Endothelial cell of umbilical vein (primary cell): ENCODE data around the gene BTNL9. TPM values are rescaled to one million over a fixed set of nuclear protein-coding genes. Genes with fewer than 3 reads are reported as not detected.
"Not testable (repeated sequence)": the region's sequence is repeated elsewhere in the genome, so short reads cannot be mapped to it uniquely, and the experiment has no call there.

ENCODE experiments used
- BruUV-seq: library from RNA; stranded (reverse); fragments of 400-500 nt; replicated peaks from 2 replicates; lab custom pipeline; 2021; lab: Mats Ljungman, UMichigan
- CTCF ChIA-PET: fragments of 300-600, 350-600 bp; sonication (Branson Sonifier 250); formaldehyde crosslinking; loops from one replicate; lab custom pipeline; 2021; ENCODE audit warnings: antibody characterized with exemption, inconsistent platforms; lab: Charles Lee
- POLR2A ChIA-PET: fragments of 300-600, 350-600 bp; sonication (Branson Sonifier 250); formaldehyde crosslinking; loops from one replicate; lab custom pipeline; 2021; ENCODE audit warnings: antibody characterized with exemption, inconsistent platforms; lab: Charles Lee
- DNase-seq: peaks from one replicate; pipeline ENCODE4 v3.0.0-alpha.2; 2011; ENCODE audit warnings: low read depth, low spot score
- FAIRE-seq: peaks from 2 replicates; lab custom pipeline; 2011; peaks lifted over from hg19 to GRCh38; lab: Jason Lieb, UNC
- H2AFZ ChIP-seq: 2 replicates; pipeline ENCODE4 v1.6.0; 2012; ENCODE audit warnings: low read depth, low read length, control low read depth, inconsistent platforms
- H3K27ac ChIP-seq: 2 replicates; pipeline ENCODE4 v1.5.1; 2011; ENCODE audit warnings: low read depth, mild to moderate bottlenecking, control low read depth, low read length, moderate library complexity; ENCODE audit not compliant: insufficient read depth
- H3K27me3 ChIP-seq, 2 experiments: 2 replicates each; pipeline versions ENCODE4 v1.6.0 to v1.6.1; 2011; ENCODE audit warnings: low read length in 2 of 2, mixed read lengths in 1 of 2; ENCODE audit not compliant: control insufficient read depth in 2 of 2, insufficient read depth in 2 of 2
- H3K36me3 ChIP-seq, 2 experiments: 2 replicates in 1 of 2; 3 replicates in 1 of 2; pipeline ENCODE4 v1.5.1; 2011; ENCODE audit warnings: low read length in 2 of 2, mild to moderate bottlenecking in 1 of 2, moderate library complexity in 1 of 2; ENCODE audit not compliant: control insufficient read depth in 2 of 2, insufficient read depth in 2 of 2; ENCODE audit errors: extremely low read depth in 1 of 2
- H3K4me1 ChIP-seq: 3 replicates; pipeline ENCODE4 v1.5.1; 2011; ENCODE audit warnings: mild to moderate bottlenecking, low read length; ENCODE audit not compliant: control insufficient read depth, insufficient read depth; ENCODE audit errors: extremely low read depth
- H3K4me2 ChIP-seq: 2 replicates; pipeline ENCODE4 v1.6.1; 2011; ENCODE audit warnings: low read length, control low read depth, mixed read lengths; ENCODE audit not compliant: insufficient read depth
- H3K4me3 ChIP-seq, 3 experiments: fragments of 200-600 bp in 1 of 3; sonication (generic), shearing (Covaris generic) in 1 of 3; replicated peaks in 1 of 3; 2 replicates each; pipeline ENCODE4 v1.5.1; 2011 to 2016; ENCODE audit warnings: control low read depth in 3 of 3, low read length in 3 of 3, mild to moderate bottlenecking in 2 of 3, inconsistent platforms in 1 of 3, low read depth in 1 of 3, moderate library complexity in 1 of 3; ENCODE audit not compliant: insufficient read depth in 1 of 3
- H3K79me2 ChIP-seq: 2 replicates; pipeline ENCODE4 v1.6.0; 2012; ENCODE audit warnings: low read length, inconsistent platforms; ENCODE audit not compliant: control insufficient read depth, insufficient read depth
- H3K9ac ChIP-seq: replicated peaks from 2 replicates; pipeline ENCODE3; 2011; ENCODE audit warnings: low read length, control low read depth; ENCODE audit not compliant: insufficient read depth; ENCODE audit errors: extremely low read depth
- H3K9me1 ChIP-seq: replicated peaks from 3 replicates; pipeline ENCODE4 v1.6.0; 2011; ENCODE audit warnings: mild to moderate bottlenecking, low read length; ENCODE audit not compliant: control insufficient read depth, insufficient read depth; ENCODE audit errors: extremely low read depth
- H3K9me3 ChIP-seq: replicated peaks from 2 replicates; pipeline ENCODE4 v1.5.1; 2012; ENCODE audit warnings: low read length, inconsistent platforms; ENCODE audit not compliant: control insufficient read depth, insufficient read depth
- H4K20me1 ChIP-seq: replicated peaks from 2 replicates; pipeline ENCODE3; 2011; ENCODE audit warnings: mild to moderate bottlenecking, low read length; ENCODE audit not compliant: control insufficient read depth, insufficient read depth; ENCODE audit errors: extremely low read depth
- EZH2 ChIP-seq: IDR thresholded peaks from 2 replicates; pipeline ENCODE4 v1.6.1; 2012; ENCODE audit warnings: borderline replicate concordance, low read depth, mild to moderate bottlenecking, moderate library complexity, low read length, inconsistent platforms; ENCODE audit not compliant: severe bottlenecking
- FOS ChIP-seq: IDR thresholded peaks from 2 replicates; pipeline ENCODE4 v1.6.1; 2011; ENCODE audit warnings: mild to moderate bottlenecking, low read length, moderate library complexity, borderline replicate concordance; ENCODE audit not compliant: insufficient read depth
- GATA2 ChIP-seq: IDR thresholded peaks from 2 replicates; pipeline ENCODE4 v1.7.0; 2011; ENCODE audit warnings: low read depth, mild to moderate bottlenecking, moderate library complexity, mixed read lengths, low read length; ENCODE audit not compliant: insufficient read length, insufficient read depth
- JUN ChIP-seq: IDR thresholded peaks from 2 replicates; pipeline ENCODE4 v1.6.1; 2011; ENCODE audit warnings: borderline replicate concordance, low read depth; ENCODE audit not compliant: insufficient read length, insufficient read depth
- MYC ChIP-seq: IDR thresholded peaks from one replicate; pipeline ENCODE4 v1.6.1; 2011; ENCODE audit warnings: mild to moderate bottlenecking, low read depth, low read length
- POLR2A ChIP-seq: IDR thresholded peaks from 2 replicates; pipeline ENCODE4 v1.6.1; 2012; ENCODE audit warnings: low read depth, mild to moderate bottlenecking, control low read depth, low read length
- POLR2AphosphoS5 ChIP-seq: IDR thresholded peaks from 2 replicates; pipeline ENCODE4 v1.6.1; 2012; ENCODE audit warnings: low read depth, mild to moderate bottlenecking, control low read depth, low read length, moderate library complexity; ENCODE audit not compliant: insufficient read depth
- dilution Hi-C: fragments of 300-500 bp; cut with MboI; formaldehyde crosslinking; loops from one replicate; pipeline ENCODE4 v1.15.0; 2019; ENCODE audit warnings: low sequenced_read_pairs; ENCODE audit not compliant: extremely low pct_ligation_motif_present
- intact Hi-C: fragments of 100-400 bp; cut with micrococcal nuclease; formaldehyde crosslinking; loops from one replicate; pipeline ENCODE4 v1.10.0; 2022
- polyA plus RNA-seq, 4 experiments: library from polyadenylated mRNA; depleted of rRNA in 3 of 4; stranded (reverse) in 3 of 4; unstranded in 1 of 4; fragments of >200 nt; gene quantifications; 2 replicates each; pipeline versions ENCODE4 v1.2.1 to v1.2.3, GENCODE V29; 2011 to 2012; ENCODE audit warnings: missing spikeins in 1 of 4
- total RNA-seq: library from RNA; stranded (reverse); gene quantifications from 2 replicates; pipeline ENCODE4 v1.2.3, GENCODE V29; 2021
- TF ChIP-seq, protein P1 (sequence below), 2 donors: IDR thresholded peaks; 1 replicate in 1 of 2; 2 replicates in 1 of 2; pipeline ENCODE4 v1.5.1; 2011; ENCODE audit warnings: low read length in 2 of 2, mild to moderate bottlenecking in 2 of 2, moderate library complexity in 2 of 2, control low read depth in 1 of 2, inconsistent platforms in 1 of 2, low read depth in 1 of 2; ENCODE audit not compliant: insufficient read depth in 1 of 2; ENCODE audit errors: extremely low read depth in 1 of 2
- TF ChIP-seq, protein P2 (sequence below): IDR thresholded peaks from 2 replicates; pipeline ENCODE4 v1.6.1; 2011; ENCODE audit not compliant: insufficient read depth, insufficient read length

The BTNL9 gene
- total and polyA plus RNA-seq, 2 donors (not counting 3 experiments of a cell fraction or from before 2014, with no cell fraction given), result 0.13 to 0.33 TPM

DNA sequence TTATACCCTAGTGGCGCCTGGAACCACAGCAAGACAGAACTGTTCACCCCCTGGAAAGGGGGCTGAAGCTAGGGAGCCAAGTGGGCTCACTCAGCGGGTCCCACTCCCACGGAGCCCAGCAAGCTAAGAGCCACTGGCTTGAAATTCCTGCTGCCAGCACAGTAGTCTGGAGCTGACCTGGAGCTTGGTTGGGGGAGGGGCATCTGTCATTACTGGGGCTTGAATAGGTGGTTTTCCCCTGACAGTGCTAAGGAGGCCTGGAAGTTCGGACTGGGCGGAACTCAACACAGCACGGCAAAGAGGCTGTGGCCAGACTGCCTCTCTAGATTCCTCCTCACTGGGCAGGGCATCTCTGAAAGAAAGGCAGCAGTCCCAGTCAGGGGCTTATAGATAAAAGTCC, 31.9 kb upstream of the BTNL9 start:
- Histone ChIP-seq H3K27ac (no peak overlapping the region), H3K27me3 (no peaks in the 10 kb centered on the region), H3K79me2 (no peaks in the 10 kb centered on the region), H3K4me3 (no peak overlapping the region), H3K9me1 (no peaks in the 10 kb centered on the region), H3K4me2 (no peak overlapping the region), H3K9me3 (no peaks in the 10 kb centered on the region), H3K4me1 (no peaks in the 10 kb centered on the region), H2AFZ (no peak overlapping the region), H3K36me3 (no peaks in the 10 kb centered on the region), H4K20me1 (no peaks in the 10 kb centered on the region), H3K9ac (no peak overlapping the region)
- ChIA-PET CTCF (no interaction called here), POLR2A (no interaction called here)
- no peak for DNase-seq
- BruUV-seq, result no TSS peak
- no peak for FAIRE-seq
- intact Hi-C loops (no loop called here), dilution Hi-C loops (no loop called here)
- TF ChIP-seq POLR2AphosphoS5, result no peak
- no peak for TF ChIP-seq EZH2
- TF ChIP-seq JUN, result no peak
- TF ChIP-seq MYC, result no peak
- TF ChIP-seq, protein P1, sequence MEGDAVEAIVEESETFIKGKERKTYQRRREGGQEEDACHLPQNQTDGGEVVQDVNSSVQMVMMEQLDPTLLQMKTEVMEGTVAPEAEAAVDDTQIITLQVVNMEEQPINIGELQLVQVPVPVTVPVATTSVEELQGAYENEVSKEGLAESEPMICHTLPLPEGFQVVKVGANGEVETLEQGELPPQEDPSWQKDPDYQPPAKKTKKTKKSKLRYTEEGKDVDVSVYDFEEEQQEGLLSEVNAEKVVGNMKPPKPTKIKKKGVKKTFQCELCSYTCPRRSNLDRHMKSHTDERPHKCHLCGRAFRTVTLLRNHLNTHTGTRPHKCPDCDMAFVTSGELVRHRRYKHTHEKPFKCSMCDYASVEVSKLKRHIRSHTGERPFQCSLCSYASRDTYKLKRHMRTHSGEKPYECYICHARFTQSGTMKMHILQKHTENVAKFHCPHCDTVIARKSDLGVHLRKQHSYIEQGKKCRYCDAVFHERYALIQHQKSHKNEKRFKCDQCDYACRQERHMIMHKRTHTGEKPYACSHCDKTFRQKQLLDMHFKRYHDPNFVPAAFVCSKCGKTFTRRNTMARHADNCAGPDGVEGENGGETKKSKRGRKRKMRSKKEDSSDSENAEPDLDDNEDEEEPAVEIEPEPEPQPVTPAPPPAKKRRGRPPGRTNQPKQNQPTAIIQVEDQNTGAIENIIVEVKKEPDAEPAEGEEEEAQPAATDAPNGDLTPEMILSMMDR (IDR thresholded peaks at IDR 0.05; ENCODE audit: extremely low read depth in 1 of 2, insufficient read depth in 1 of 2, low read depth in 1 of 2, low read length in 2 of 2), result no peak
- TF ChIP-seq POLR2A, result no peak
- no peak for TF ChIP-seq FOS
- TF ChIP-seq GATA2, result no peak
- TF ChIP-seq, protein P2, sequence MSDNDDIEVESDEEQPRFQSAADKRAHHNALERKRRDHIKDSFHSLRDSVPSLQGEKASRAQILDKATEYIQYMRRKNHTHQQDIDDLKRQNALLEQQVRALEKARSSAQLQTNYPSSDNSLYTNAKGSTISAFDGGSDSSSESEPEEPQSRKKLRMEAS, result no peak

DNA sequence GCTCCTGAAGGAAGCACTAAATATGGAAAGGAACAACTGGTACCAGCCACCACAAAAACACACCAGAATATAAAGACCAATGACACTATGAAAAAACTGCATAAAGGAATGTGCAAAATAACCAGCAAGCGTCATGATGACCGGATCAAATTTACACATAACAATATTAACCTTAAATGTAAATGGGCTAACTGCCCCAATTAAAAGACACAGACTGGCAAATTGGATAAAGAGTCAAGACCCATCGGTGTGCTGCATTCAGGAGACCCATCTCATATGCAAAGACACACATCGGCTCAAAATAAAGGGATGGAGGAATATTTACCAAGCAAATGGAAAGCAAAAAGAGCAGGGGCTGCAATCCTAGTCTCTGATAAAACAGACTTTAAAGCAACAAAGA, 30.0 kb upstream of the BTNL9 start:
- H2AFZ ChIP-seq, H3K79me2 ChIP-seq, H3K9ac ChIP-seq, H3K4me2 ChIP-seq, H3K36me3 ChIP-seq, H3K9me3 ChIP-seq, BruUV-seq, dilution Hi-C loops, H3K4me3 ChIP-seq, H3K27ac ChIP-seq, H4K20me1 ChIP-seq, H3K4me1 ChIP-seq, intact Hi-C loops, CTCF ChIA-PET, H3K27me3 ChIP-seq, FAIRE-seq, H3K9me1 ChIP-seq, POLR2A ChIA-PET, DNase-seq: not testable (repeated sequence)

DNA sequence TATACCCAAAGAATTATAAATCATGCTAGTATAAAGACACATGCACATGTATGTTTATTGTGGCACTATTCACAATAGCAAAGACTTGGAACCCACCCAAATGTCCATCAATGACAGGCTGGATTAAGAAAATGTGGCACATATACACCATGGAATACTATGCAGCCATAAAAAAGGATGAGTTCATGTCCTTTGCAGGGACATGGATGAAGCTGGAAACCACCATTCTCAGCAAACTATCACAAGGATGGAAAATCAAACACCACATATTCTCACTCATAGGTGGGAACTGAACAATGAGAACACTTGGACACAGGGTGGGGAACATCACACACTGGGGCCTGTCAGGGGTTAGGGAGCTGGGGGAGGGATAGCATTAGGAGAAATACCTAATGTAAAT, 25.4 kb upstream of the BTNL9 start:
- BruUV-seq, H2AFZ ChIP-seq, FAIRE-seq, H3K4me1 ChIP-seq, H3K9ac ChIP-seq, H3K27me3 ChIP-seq, H3K9me3 ChIP-seq, H3K9me1 ChIP-seq, CTCF ChIA-PET, H3K4me2 ChIP-seq, H3K36me3 ChIP-seq, H3K27ac ChIP-seq, intact Hi-C loops, H3K4me3 ChIP-seq, H3K79me2 ChIP-seq, dilution Hi-C loops, H4K20me1 ChIP-seq, DNase-seq, POLR2A ChIA-PET: not testable (repeated sequence)
